GM18511 (cell line): ENCODE measurements around the gene AFAP1.

ENCODE experiments used
- ATAC-seq: cut with Tn5 transposase; IDR thresholded peaks from one replicate; pipeline ENCODE4 v1.9.1; 2021; ENCODE audit warnings: mild to moderate bottlenecking, moderate library complexity; ENCODE audit not compliant: unreplicated experiment

AFAP1 gene

DNA sequence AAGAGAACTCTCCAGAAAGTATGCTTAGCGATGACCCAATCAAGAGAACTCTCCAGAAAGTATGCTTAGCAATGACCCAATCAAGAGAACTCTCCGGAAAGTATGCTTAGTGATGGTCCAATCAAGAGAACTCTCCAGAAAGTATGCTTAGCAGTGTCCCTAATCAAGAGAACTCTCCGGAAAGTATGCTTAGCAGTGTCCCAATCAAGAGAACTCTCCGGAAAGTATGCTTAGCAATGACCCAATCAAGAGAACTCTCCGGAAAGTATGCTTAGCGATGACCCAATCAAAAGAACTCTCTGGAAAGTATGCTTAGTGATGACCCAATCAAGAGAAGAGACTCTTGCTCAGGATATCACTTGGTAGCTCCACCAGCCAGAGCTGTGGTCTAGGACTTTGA, 92.5 kb downstream of the AFAP1 start:
- ATAC-seq: no peak

- no peak for ATAC-seq
Observed at GRCh38 chr4:7845493-7846128, 94.0 kb downstream of the AFAP1 start.

- no peak for ATAC-seq
Observed at GRCh38 chr4:7844594-7844991, 95.1 kb downstream of the AFAP1 start.

- peak; percentile 72 for ATAC-seq
Observed at GRCh38 chr4:7843831-7844593, 95.6 kb downstream of the AFAP1 start.

DNA sequence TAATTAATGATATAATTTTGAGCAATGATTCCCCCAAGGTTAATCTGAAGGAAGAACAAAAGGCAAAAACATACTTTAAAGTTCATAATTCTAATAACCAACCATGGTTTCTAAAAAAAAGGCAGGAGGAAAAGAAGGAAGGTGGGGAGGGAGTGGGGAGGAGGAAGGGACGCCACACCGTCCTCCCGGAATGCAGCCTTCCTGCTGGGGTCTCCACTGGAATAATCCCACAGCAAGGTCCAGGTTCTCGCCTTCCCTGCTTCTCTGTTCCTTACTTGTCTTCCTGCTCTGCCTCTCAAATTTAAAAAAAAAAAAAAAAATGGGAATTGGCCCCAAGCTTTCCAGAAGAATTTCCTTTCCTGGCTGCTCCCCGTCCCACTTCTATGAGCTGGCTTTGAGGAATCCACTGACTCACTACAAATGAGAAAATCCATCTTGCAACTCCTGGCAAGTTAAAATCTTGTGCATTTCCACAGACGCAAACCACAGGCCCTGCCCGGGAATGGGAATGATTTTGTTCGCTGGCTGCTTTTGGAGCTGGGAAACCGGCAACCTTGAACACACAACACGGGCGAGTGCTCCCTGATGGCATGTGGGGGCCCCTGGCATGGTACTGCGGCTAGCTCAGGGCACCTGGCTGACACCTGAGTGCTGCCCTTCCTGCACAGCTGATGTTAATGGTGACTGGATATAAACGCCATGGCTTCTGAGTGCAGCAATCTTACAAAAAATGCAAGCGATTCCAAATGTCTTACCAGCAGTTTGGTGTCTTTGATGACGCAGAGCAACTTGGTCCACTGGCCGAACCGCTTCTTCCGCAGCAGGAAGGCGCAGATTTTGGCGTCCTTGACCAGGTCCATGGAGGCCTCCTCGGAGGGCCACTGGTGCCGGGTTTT, 97.0 kb downstream of the AFAP1 start:
- ATAC-seq: no peak

- no peak for ATAC-seq
Observed at GRCh38 chr4:7841894-7842293, 97.8 kb downstream of the AFAP1 start.

DNA sequence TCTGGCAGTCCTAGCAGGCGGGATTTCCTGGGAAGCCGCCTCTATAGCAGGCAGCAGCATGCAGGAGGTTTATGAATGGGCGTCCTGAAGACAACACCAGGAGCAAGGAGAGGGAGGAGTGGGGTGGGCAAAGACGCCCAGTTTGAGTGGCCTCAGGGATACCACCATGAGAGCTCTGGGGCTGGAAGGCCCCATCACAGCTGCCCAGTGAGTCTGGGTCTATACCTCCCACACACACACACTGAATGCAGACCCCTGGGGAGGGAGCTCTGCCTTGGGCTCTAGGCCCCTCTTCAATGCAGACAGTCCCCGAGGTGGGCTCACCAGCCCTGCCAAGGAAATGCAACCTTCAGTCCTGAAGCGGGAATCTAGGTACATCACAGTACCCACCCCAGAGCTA, 98.6 kb downstream of the AFAP1 start:
- ATAC-seq: no peak

DNA sequence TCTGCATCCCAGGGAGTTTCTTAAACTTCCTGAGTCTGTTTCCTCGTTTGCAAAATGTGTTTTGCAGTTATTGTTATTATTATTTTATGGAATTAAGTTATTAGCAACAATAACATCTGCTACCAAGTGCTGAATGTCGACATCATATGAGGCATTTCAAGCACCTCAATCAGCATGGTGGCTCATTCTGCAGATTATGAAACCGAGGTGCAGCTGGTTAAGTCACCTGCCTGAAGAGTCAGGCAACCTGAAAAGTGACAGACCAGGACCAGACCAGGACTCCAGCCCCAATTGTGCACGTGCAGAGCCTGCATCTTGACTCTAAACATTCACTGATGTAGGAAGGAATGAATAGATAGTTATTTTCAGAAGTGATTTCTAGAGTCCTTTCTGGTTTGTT, 99.8 kb downstream of the AFAP1 start:
- no peak for ATAC-seq

- no peak for ATAC-seq
Observed at GRCh38 chr4:7838136-7838782, 101.4 kb downstream of the AFAP1 start.

DNA sequence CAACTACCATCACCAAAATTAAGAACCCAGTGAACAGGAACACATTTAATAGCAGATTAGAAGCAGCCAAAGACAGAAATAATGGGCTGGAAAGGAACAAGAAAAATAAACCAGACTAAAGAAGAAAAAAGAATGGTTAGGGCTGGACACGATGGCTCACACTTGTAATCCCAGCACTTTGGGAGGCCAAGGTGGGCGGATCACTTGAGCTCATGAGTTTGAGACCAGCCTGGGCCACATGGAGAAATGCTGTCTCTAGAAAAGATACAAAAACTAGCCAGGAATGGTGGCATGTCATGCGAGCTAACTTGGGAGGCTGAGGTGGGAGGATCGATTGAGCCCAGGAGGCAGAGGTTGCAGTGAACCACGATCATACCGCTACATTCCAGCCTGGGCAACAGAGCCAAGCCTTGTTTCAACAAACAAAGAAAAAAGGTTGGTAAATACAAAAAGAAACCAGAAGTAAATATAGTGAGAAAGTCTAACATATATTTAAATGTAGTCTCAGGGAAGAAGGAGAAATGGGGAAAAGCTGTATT, 102.0 kb downstream of the AFAP1 start:
- no peak for ATAC-seq

GRCh38 chr4:7831858-7832730, 107.6 kb downstream of the AFAP1 start:
- ATAC-seq: no peak

DNA sequence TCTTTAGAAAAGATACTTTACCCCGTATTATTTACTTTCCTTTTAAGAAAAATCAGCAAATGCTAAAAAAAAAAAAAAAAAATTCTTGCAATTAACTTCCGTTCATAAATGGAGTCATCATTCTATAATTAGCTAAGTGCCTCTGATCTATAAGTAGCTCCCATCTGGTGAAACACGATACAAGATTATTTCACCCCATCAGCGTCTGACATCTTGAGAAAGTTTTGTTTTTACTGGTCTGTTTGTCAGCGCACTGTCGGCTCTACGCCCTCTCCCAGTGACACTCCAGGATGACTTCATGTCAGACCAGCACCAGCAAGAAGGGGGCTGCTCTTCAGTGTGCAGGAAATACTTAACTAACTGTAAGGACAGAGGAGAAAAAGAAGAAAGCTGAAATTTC, 108.3 kb downstream of the AFAP1 start:
- no peak for ATAC-seq

DNA sequence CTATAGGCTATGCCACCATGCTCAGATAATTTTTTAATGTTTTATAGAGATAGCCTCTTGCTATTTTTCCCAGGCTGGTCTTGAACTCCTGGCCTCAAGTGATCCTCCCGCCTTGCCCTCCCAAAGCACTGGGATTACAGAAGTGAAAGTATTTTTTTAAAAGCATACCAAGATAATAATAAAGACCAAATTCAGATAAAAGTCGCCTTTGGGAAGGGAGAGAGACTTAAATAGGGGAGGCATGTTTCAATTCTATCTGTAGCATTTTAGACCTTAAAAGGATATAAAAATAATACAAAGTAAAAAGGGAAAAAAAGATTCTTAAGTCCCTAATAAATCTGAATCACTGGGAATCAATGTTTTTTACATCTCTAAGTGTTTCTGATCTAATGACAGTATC, 108.9 kb downstream of the AFAP1 start:
- ATAC-seq: no peak

- ATAC-seq: no peak
Observed at GRCh38 chr4:7829652-7830580, 109.7 kb downstream of the AFAP1 start.

- no peak for ATAC-seq
Observed at GRCh38 chr4:7828793-7829301, 110.8 kb downstream of the AFAP1 start.

GRCh38 chr4:7828011-7828720, 111.5 kb downstream of the AFAP1 start:
- no peak for ATAC-seq

DNA sequence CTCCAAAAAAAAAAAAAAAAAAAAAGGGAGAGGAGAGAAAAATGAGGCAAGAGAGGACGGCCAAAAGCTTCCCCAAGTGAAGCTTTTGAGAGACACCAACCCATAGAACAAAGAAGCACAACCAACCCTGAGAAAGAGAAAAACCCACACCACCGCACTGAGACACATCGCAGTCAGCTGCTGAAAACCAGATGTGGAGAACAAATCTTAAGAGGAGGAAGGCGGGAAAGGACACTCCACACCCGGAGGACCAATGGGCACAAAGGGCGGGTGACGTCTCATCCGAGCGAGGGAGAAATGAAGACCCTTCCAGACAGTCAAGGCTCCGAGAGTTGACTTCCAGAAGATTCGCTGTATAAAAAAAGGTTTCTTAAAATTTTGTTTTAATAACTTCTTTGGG, 112.1 kb downstream of the AFAP1 start:
- ATAC-seq: no peak

GRCh38 chr4:7826909-7827306, 112.8 kb downstream of the AFAP1 start:
- ATAC-seq: no peak
